Embryonic facial prominence (tissue), 1 donor: ENCODE measurements around the gene GABRR2.
"Not testable (repeated sequence)": the region's sequence is repeated elsewhere in the genome, so short reads cannot be mapped to it uniquely, and the experiment has no call there.

ENCODE experiments used
- DNase-seq: peaks from one replicate; pipeline ENCODE4 v3.0.0-alpha.2; 2016; ENCODE audit errors: extremely low spot score

Gene GABRR2

GRCh38 chr6:89258912-89259311 is 56.2 kb downstream of the GABRR2 start:
- DNase-seq: no peak

GRCh38 chr6:89257781-89258180 is 57.3 kb downstream of the GABRR2 start:
- no peak for DNase-seq

GRCh38 chr6:89257346-89257745 is 57.8 kb downstream of the GABRR2 start:
- no peak for DNase-seq

GRCh38 chr6:89255417-89255816 is 59.7 kb downstream of the GABRR2 start:
- DNase-seq: no peak

GRCh38 chr6:89254569-89254968 is 60.5 kb downstream of the GABRR2 start:
- no peak for DNase-seq

DNA sequence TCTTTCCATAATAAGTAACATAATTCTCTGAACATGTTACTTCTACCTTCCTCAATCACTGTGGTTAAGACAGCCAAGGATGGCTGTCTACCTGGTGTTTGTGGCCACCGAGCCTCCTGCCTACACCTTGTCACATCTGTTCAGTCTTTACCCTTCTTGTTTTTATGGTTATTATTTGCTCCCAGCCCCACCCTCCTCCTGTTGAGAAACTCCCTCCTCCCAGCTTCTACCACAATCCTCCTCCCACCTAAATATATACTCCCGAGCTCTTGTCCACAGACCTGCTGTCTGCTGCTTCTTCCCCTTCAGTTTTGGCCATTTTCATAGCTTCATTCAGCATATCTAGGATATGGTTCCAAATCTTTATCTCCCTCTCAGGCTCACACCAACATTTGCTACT is 62.2 kb downstream of the GABRR2 start:
- DNase-seq: no peak

- no peak for DNase-seq
Observed at GRCh38 chr6:89251976-89252375, 63.1 kb downstream of the GABRR2 start.

- no peak for DNase-seq
Observed at GRCh38 chr6:89251170-89251569, 63.9 kb downstream of the GABRR2 start.

DNA sequence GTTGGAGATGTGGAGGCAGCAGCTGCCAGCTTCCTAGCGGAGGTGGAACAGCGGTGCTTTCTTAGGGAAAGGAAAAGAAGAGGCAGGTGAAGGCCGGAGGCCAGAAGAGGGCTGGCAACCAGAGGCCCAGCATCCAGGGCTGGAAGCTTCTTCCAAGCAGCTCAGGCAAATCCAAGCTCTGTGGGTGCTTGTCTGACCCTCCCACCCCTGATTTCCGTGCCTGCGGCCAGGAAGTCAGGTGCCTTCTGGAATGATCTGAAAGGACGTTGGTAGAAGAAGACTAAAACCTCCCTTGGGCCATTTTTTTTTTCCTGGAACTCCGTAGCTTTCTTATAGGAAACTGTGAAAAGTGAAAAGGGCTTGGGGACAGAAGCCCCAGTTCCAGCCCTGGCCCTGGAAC is 64.9 kb downstream of the GABRR2 start:
- DNase-seq: no peak

GRCh38 chr6:89244241-89244985 is 70.7 kb downstream of the GABRR2 start:
- no peak for DNase-seq

- no peak for DNase-seq
Observed at GRCh38 chr6:89243331-89243629, 71.8 kb downstream of the GABRR2 start.

- peak; percentile 56 for DNase-seq
Observed at GRCh38 chr6:89242574-89243330, 72.3 kb downstream of the GABRR2 start.

DNA sequence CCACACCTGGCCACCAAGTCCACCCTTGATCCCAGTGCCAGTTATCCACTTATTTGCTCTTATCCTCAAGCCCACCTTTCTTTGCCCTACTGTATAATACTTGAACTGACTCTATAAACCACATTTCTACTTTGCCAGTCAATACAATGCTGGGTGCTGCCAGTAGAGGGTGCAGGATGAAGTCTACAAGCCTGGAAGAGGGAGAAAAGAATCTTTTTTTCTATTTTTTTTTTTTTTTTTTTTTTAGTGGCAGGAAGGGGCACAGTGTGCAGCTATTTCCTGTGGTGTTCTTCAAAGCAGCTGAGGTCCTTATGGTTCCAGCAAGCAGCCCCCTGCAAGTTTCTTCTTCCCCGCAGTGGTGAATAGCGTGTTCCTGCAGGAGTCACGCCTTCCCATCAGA is 75.8 kb downstream of the GABRR2 start:
- no peak for DNase-seq

DNA sequence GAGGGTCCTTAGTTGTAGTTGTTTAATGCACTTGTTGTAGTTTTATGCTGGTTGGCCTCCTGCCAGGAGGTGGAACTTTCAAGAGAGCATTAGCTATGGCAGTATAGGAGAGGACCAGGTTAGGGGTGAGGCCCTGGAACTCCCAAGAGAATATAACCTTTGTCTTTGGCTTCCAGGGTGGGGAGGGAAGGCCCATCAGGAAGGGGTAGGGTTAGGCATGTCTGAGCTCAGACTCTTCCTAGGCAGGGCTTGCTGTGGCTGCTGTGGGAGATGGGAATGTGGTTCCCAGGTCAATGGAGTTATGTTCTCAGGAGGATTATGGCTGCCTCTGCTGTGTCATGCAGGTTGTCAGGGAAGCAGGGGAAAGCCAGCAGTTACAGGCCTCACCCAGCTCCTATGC is 77.9 kb downstream of the GABRR2 start:
- no peak for DNase-seq

- DNase-seq: not testable (repeated sequence)
Observed at GRCh38 chr6:89233605-89234004, 81.5 kb downstream of the GABRR2 start.

DNA sequence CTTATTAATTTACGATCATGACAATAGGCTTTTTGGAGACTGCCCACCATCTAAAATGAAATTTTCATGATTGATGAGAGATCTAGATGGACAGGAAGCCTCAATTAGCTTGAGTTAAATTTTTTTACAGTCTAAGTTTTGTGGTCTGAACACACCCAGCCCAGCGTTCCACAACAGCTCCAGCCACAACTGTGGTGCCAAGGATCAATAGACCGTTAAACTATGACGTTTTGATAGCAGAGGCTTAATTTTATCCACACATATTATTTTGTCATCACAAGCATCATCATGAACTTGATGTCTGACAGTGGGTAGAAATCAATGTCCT is 92.4 kb downstream of the GABRR2 start:
- DNase-seq: no peak

DNA sequence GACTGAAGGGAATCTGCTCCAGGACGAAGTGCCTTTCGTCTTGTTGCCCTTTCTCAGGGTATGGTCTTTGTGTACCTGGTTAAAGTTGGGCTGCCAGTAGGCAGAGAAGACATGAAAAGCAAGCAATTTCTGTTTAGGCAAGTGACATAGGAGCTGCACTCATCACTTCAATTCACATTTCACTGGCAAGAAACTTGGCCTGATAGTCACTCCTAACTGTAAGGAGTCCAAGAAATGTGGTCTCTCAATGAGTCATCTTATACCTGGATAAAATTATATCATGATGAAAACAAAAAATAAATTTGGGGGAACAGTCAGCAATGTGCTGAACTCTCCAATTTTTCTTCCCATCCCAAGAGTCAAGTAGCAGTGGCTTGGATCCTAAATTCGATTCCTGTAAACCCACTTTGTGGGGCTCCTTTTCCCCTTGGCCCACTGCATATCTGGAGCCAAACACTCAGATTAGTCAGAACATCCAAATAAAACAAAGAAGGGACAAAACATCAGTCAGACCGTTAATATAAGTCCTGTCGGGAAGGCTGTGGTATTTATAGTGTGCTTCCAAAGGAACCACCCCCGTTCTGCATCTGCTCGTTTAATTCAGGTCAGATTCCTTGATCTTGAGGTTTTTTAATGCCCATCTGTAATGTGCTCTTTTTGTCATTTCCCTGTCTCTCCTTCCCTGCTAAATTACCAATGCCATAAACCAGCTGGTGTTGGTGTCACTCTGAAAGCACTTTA is 93.0 kb downstream of the GABRR2 start:
- no peak for DNase-seq

- DNase-seq: no peak
Observed at GRCh38 chr6:89221129-89221528, 94.0 kb downstream of the GABRR2 start.

DNA sequence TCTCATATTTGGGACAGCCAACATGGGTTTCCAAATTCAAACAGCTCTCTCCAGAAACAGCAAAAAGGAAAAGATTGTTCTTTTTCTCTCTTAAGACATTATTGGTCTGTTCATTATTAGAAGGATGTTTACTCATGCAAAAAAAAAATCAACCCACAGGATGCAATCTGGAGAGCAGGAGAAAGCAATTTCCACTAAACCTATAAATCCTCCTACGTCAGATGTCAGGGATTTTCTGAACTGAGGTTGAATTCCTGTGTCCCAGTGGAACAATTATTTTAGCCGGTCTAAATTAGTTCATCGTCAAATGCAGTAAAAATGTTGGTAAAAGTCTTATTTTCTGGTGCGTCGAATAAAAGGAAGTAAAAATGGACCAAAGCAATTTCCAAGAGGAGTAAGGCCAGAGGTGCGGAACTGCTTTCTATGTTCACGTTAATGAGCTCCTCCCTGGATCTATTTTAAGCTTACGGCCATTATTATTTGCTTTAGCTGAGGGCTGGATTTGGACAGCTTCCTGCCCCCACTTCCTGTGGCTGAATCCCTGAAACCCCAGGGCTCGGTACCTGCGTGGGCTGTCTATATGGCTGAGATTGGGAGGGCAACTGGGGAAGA is 97.7 kb downstream of the GABRR2 start, which contains the start of gene GABRR1:
TSS of gene GABRR1 (minus strand) at position 60 of the 612 bp plus-strand sequence. CDS start at position 24, 36 bp downstream.
- DNase-seq: no peak

DNA sequence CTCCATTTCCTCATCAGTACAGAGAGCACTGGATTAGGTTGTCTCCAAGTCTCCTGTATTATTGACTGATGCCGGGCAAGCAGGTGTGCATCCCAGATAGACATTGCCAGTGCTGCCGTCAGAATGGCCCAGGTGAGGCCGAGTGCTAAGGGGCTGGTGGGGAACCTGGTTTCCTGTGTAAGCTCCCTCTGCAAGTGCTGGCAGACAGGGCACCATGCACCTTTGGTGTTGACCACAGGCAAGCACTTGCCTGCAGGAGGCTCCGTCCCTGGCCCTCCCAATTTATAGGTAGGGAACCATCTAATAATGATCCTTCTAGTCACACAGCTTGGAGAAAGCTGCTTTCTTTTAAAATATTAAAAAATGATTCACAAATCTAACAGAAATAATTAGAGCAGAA is 98.7 kb downstream of the GABRR2 start:
- DNase-seq: no peak

GRCh38 chr6:89215391-89215790 is 99.7 kb downstream of the GABRR2 start:
- DNase-seq: no peak

DNA sequence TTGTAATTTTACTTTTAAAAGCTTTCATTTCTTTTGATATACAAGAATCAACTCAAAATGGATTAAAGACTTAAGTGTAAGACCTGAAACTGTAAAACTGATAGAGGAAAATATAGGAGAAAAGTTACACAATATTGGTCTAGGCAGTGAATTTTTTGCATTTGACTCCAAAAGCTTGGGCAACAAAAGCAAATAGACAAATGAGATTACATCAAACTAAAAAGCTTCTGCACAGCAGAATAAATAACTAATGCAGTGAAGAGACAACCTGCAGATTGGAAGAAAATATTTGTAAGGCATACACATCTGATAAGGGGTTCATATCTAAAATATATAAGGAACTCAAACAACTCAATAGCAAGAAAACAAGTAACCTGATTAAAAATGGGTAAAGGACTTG is 100.9 kb downstream of the GABRR2 start:
- no peak for DNase-seq
